Measurements from ENCODE around the gene MCCC2.

DNA sequence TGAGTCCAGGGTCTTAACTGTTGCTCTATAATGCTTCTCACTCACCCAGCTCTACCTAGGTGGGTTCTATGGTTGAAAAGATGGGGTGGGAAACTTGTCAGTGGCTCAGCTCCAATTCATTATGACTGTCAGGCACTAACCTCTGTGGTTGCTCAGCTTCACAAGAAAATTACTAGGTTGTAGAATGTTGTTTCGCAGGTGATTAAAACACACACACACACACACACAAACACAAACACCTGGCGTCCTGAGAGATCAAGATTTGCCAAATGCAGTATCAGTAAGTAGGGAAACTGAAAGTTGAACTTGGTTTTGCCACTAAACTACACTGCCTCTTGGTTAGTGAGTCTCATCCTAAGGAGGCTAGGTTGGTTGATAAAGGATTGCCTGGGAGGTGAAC is 2.8 kb downstream of the MCCC2 start:
- TF ChIP-seq CTCF (conservative IDR thresholded peaks at IDR 0.05; ENCODE audit: low read depth, low read length) (no peak), EZH2 (IDR thresholded peaks at IDR 0.05; ENCODE audit: low read length, unreplicated experiment) (no peak)
